ENCODE measurements around the gene MYEOV.

GRCh38 chr11:69330330-69330729 lies 36.4 kb downstream of the MYEOV start:
- TF ChIP-seq, protein P1, sequence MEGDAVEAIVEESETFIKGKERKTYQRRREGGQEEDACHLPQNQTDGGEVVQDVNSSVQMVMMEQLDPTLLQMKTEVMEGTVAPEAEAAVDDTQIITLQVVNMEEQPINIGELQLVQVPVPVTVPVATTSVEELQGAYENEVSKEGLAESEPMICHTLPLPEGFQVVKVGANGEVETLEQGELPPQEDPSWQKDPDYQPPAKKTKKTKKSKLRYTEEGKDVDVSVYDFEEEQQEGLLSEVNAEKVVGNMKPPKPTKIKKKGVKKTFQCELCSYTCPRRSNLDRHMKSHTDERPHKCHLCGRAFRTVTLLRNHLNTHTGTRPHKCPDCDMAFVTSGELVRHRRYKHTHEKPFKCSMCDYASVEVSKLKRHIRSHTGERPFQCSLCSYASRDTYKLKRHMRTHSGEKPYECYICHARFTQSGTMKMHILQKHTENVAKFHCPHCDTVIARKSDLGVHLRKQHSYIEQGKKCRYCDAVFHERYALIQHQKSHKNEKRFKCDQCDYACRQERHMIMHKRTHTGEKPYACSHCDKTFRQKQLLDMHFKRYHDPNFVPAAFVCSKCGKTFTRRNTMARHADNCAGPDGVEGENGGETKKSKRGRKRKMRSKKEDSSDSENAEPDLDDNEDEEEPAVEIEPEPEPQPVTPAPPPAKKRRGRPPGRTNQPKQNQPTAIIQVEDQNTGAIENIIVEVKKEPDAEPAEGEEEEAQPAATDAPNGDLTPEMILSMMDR (IDR thresholded peaks at IDR 0.05): no peak
- no peak for TF ChIP-seq POLR2A (IDR thresholded peaks at IDR 0.05)
